Measurements from ENCODE around the gene DDX10.

DNA sequence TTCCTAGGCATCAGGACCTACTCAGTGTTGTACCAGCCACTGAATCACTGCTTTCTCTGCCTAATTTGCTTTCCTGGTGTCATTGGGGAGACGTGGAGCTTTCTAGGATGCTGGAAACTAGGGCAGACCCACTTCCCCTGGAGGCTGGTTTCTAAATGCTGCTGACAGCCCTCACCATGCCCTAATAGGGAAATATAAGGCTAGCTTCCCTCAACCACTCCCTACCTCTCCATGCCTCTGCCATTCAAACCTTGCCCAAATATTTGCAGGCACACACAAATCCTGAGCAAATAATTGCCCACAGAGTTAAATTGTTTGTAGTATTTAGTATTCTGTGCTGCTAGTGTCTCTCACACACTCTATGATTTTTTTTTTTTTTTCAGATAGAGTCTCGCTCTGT, 310.2 kb downstream of the DDX10 start:
- TF ChIP-seq EP300 (IDR thresholded peaks at IDR 0.05; ENCODE audit: borderline replicate concordance), result no peak
- TF ChIP-seq EGR1 (IDR thresholded peaks at IDR 0.05), result no peak
- TF ChIP-seq TAF1 (IDR thresholded peaks at IDR 0.05; ENCODE audit: low read depth), result no peak
- TF ChIP-seq RAD21 (IDR thresholded peaks at IDR 0.05; ENCODE audit: low read depth), result no peak
- no peak for TF ChIP-seq YY1 (IDR thresholded peaks at IDR 0.05; ENCODE audit: low read depth)
- no peak for TF ChIP-seq NFIC (IDR thresholded peaks at IDR 0.05)
- TF ChIP-seq FOXM1 (IDR thresholded peaks at IDR 0.05; ENCODE audit: borderline replicate concordance, low read depth), result no peak
- TF ChIP-seq REST (IDR thresholded peaks at IDR 0.05; ENCODE audit: low read depth), result no peak
